ENCODE data around the gene AKAP8L.
"Not testable (repeated sequence)": the region's sequence is repeated elsewhere in the genome, so short reads cannot be mapped to it uniquely, and the experiment has no call there.

Gene AKAP8L

GRCh38 chr19:15352535-15352934, 66.3 kb downstream of the AKAP8L start:
- not testable (repeated sequence) for DNase-seq

- not testable (repeated sequence) for DNase-seq
These were observed 77.5 kb downstream of the AKAP8L start for GRCh38 chr19:15341328-15341727.

GRCh38 chr19:15340086-15340485, 78.7 kb downstream of the AKAP8L start:
- no peak for DNase-seq

- DNase-seq: no peak
These were observed 81.6 kb downstream of the AKAP8L start for GRCh38 chr19:15337202-15337601.

- not testable (repeated sequence) for DNase-seq
These were observed 82.8 kb downstream of the AKAP8L start for GRCh38 chr19:15335992-15336391.

GRCh38 chr19:15332311-15332996, 86.3 kb downstream of the AKAP8L start, which contains the start of gene BRD4:
Gene BRD4 (minus strand): TSS chr19:15332539. CDS start chr19:15273099, 59,440 bp downstream.
- peak; percentile 38 for DNase-seq

GRCh38 chr19:15331419-15332310, 87.1 kb downstream of the AKAP8L start:
- DNase-seq: no peak

GRCh38 chr19:15330801-15331418, 87.9 kb downstream of the AKAP8L start:
- DNase-seq: no peak
